Pancreas (tissue), 10 donors: ENCODE measurements around the gene RNF175. TPM values are rescaled to one million over a fixed set of nuclear protein-coding genes. Genes with fewer than 3 reads are reported as not detected.
A peak's percentile ranks its signal among the peaks of the same experiment; 100 is the strongest.

Experiments used
- ATAC-seq, 4 donors: fragments of 200-7000 bp; cut with Tn5 transposase; one replicate each; pipeline versions ENCODE4 v1.8.0 to v1.9.1; 2020; ENCODE audit warnings: mild to moderate bottlenecking in 4 of 4, moderate library complexity in 4 of 4
- DNase-seq, 6 donors: peaks; one replicate each; pipeline ENCODE4 v3.0.0-alpha.2; 2020
- FAIRE-seq: peaks from 2 replicates; lab custom pipeline; 2012; peaks lifted over from hg19 to GRCh38; lab: Jason Lieb, UNC
- H3K27ac ChIP-seq, 4 donors: fragments of 200-600 bp; sonication (generic); 1 replicate in 3 of 4; 2 replicates in 1 of 4; pipeline versions ENCODE4 v1.5.0 to v1.8.0; 2020
- H3K27me3 ChIP-seq, 4 donors: fragments of 200-600 bp; one replicate each; pipeline ENCODE4 v1.8.0; 2021
- H3K36me3 ChIP-seq, 3 donors: fragments of 200-600 bp; sonication (generic) in 1 of 3; one replicate each; pipeline versions ENCODE4 v1.5.0 to v1.8.0; 2020 to 2021
- H3K4me1 ChIP-seq, 3 donors: fragments of 200-600 bp; one replicate each; pipeline ENCODE4 v1.8.0; 2021
- H3K4me3 ChIP-seq, 4 donors: fragments of 200-600 bp; sonication (generic) in 2 of 4; one replicate each; pipeline versions ENCODE4 v1.5.0 to v1.8.0; 2020 to 2021
- H3K9me3 ChIP-seq, 4 donors: fragments of 200-600 bp; one replicate each; pipeline ENCODE4 v1.8.0; 2021
- WGBS, 2 donors: extraction: QIAGEN DNeasy Blood & Tissue Kit; methylation state at CpG; one replicate each; pipeline ENCODE4 v1.1.7; 2013; 5-methylcytosine and 5-hydroxymethylcytosine counted together
- intact Hi-C, 3 donors: fragments of 100-400 bp; cut with DNase I; formaldehyde crosslinking; loops; one replicate each; pipeline versions ENCODE4 v1.11.1 to v1.14.2; 2022
- polyA plus RNA-seq, 2 donors: library from polyadenylated mRNA; stranded (reverse); fragments of 200-250 nt; gene quantifications; one replicate each; pipeline ENCODE4 v1.2.3, GENCODE V29; 2013
- total RNA-seq, 6 donors: library from RNA; stranded (reverse); fragmentation: NEBNext Ultra II Directional in 4 of 6; extraction: Animal tissue kit (Norgen Biotek cat#: 25700) in 4 of 6; gene quantifications; one replicate each; pipeline versions ENCODE4 v1.2.1 to v1.2.4, GENCODE V29; 2021 to 2023
- TF ChIP-seq, protein P1 (sequence below), 4 donors: fragments of 200-600 bp; sonication (generic) in 3 of 4; IDR thresholded peaks; one replicate each; pipeline versions ENCODE4 v1.5.0 to v1.8.0; 2021; ENCODE audit warnings: antibody characterized with exemption in 4 of 4
- donor health status: healthy with polysubstance abuse.
- donor health status: DM: no; HTN: no; CAD: no; lungs with moderate emphysema.
- donor health status: DM: no; HTN: no; CAD: no.
- donor health status: control.
- donor health status: control.
- donor health status: Bipolar disorder and iron deficiency.
- donor health status: DM: yes; HTN: yes; CAD: no.
- donor health status: DM: no; HTN: no; CAD: no.
- donor health status: DM: no; HTN: no; CAD: no.
- donor health status: DM: yes; HTN: yes; CAD: no.

Gene RNF175
- total and polyA plus RNA-seq, 8 donors = 0.12 TPM; not detected in 7

DNA sequence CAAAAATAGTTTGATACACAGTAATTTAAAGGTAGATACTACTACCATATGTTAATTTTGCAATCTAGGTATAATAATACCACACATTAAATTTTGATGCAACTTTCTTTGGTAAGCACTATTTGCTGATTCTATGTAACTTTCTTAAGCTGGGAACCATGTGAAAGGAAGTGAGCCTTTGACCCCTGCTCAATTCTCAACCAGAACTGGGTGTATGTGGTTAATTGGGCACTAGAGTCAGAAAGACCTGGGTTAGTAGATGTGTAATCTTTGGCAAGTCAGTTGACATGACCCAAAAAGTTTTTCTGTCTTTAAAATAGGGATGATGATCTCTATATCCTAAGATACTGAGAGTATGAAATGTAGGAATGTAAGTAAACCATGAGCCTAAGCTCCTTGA, 53.3 kb downstream of the RNF175 start:
- TF ChIP-seq, protein P1, sequence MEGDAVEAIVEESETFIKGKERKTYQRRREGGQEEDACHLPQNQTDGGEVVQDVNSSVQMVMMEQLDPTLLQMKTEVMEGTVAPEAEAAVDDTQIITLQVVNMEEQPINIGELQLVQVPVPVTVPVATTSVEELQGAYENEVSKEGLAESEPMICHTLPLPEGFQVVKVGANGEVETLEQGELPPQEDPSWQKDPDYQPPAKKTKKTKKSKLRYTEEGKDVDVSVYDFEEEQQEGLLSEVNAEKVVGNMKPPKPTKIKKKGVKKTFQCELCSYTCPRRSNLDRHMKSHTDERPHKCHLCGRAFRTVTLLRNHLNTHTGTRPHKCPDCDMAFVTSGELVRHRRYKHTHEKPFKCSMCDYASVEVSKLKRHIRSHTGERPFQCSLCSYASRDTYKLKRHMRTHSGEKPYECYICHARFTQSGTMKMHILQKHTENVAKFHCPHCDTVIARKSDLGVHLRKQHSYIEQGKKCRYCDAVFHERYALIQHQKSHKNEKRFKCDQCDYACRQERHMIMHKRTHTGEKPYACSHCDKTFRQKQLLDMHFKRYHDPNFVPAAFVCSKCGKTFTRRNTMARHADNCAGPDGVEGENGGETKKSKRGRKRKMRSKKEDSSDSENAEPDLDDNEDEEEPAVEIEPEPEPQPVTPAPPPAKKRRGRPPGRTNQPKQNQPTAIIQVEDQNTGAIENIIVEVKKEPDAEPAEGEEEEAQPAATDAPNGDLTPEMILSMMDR (IDR thresholded peaks at IDR 0.05) = no peak

GRCh38 chr4:153705743-153706468, 53.9 kb downstream of the RNF175 start:
- intact Hi-C loops = no loop called here
- ATAC-seq (no peak), DNase-seq (no peak), FAIRE-seq (no peak)
- 83 to 89% methylated on average over 2 of the region's 2 CpGs for WGBS, 2 donors
- H3K27ac ChIP-seq = no peak overlapping the region
- TF ChIP-seq, protein P1 (IDR thresholded peaks at IDR 0.05) = no peak
- no peaks in the 10 kb centered on the region for H3K27me3 ChIP-seq
- H3K36me3 ChIP-seq = no peaks in the 10 kb centered on the region
- no peaks in the 10 kb centered on the region for H3K9me3 ChIP-seq
- no peak overlapping the region for H3K4me3 ChIP-seq
- H3K4me1 ChIP-seq = no peaks in the 10 kb centered on the region

More for the DNA sequence above, 53.3 kb downstream of the RNF175 start:
- H3K9me3 ChIP-seq = no peaks in the 10 kb centered on the region
- intact Hi-C loops = no loop called here
- H3K4me3 ChIP-seq = no peak overlapping the region
- DNase-seq (no peak), ATAC-seq (no peak), FAIRE-seq (no peak)
- H3K27me3 ChIP-seq = no peaks in the 10 kb centered on the region
- H3K27ac ChIP-seq = no peak overlapping the region
- H3K36me3 ChIP-seq = no peaks in the 10 kb centered on the region
- H3K4me1 ChIP-seq = no peaks in the 10 kb centered on the region

DNA sequence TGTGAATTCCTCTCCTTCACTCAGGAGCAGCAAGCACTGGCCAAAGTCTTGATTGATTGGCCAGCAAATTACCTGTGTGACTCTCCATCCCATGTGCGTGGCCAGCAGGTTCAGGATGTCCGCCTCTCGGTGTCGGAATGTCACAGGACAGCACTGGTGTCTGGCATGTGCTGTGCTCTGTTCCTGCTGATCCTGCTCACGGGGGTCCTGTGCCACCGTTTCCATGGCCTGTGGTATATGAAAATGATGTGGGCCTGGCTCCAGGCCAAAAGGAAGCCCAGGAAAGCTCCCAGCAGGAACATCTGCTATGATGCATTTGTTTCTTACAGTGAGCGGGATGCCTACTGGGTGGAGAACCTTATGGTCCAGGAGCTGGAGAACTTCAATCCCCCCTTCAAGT, 55.3 kb downstream of the RNF175 start:
- H3K27ac ChIP-seq = no peak overlapping the region
- intact Hi-C loops = no loop called here
- 93 to 97% methylated on average over 7 of the region's 7 CpGs for WGBS, 2 donors
- H3K27me3 ChIP-seq = no peaks in the 10 kb centered on the region
- no peaks in the 10 kb centered on the region for H3K9me3 ChIP-seq
- no peak for ATAC-seq
- no peak for DNase-seq
- no peak for FAIRE-seq
- no peaks in the 10 kb centered on the region for H3K36me3 ChIP-seq
- no peaks in the 10 kb centered on the region for H3K4me1 ChIP-seq
- H3K4me3 ChIP-seq = no peak overlapping the region
- TF ChIP-seq, protein P1 (IDR thresholded peaks at IDR 0.05) = no peak

- Histone ChIP-seq H3K27me3 (no peaks in the 10 kb centered on the region), H3K9me3 (no peaks in the 10 kb centered on the region), H3K4me3 (peak overlapping the region; percentile 53 to 77 (median 60)), H3K4me1 (peaks cover 0 to 6% (median 0%) of the 10 kb centered on the region in 3 donors), H3K27ac (peak overlapping the region in 2 of 4 donors; percentile 55 to 63), H3K36me3 (peaks cover 0 to 8% (median 0%) of the 10 kb centered on the region in 3 donors)
- DNase-seq = peak in 1 of 6 donors; percentile 43
- 15% methylated on average over 9 of the region's 9 CpGs for WGBS, 2 donors
- peak in 1 of 4 donors; percentile 61 for ATAC-seq
- TF ChIP-seq, protein P1 (IDR thresholded peaks at IDR 0.05) = no peak
- intact Hi-C loops = no loop called here
- no peak for FAIRE-seq
These were observed 74.9 kb downstream of the RNF175 start for GRCh38 chr4:153684971-153685371.
